Liver (tissue), 3 donors: ENCODE measurements around the gene DMWD.

Source experiments
- ATF3 ChIP-seq: IDR thresholded peaks from 2 replicates; pipeline ENCODE4 v1.6.1; 2016; ENCODE audit warnings: antibody characterized with exemption
- CTCF ChIP-seq: fragments of 150-350 bp; IDR thresholded peaks from 2 replicates; pipeline ENCODE4 v1.5.1; 2017; ENCODE audit warnings: improper control_type of control experiment, low read depth, low read length; ENCODE audit not compliant: missing input control
- JUND ChIP-seq, 2 donors: IDR thresholded peaks; 2 replicates each; pipeline ENCODE4 v1.6.1; 2016; ENCODE audit warnings: antibody characterized with exemption in 2 of 2
- donor health status: healthy.
- donor health status: healthy.

GRCh38 chr19:45790942-45791341 lies 1.7 kb downstream of the DMWD start:
- TF ChIP-seq CTCF (no peak), ATF3 (no peak), JUND (IDR thresholded peaks at IDR 0.05) (no peak)
